ENCODE results near the gene PCDHA12. TPM values are rescaled to one million over a fixed set of nuclear protein-coding genes. Genes with fewer than 3 reads are reported as not detected.
"Not testable (repeated sequence)": the region's sequence is repeated elsewhere in the genome, so short reads cannot be mapped to it uniquely, and the experiment has no call there.

The PCDHA12 gene
- total RNA-seq, 2 donors from 2014 or later: not detected

- DNase-seq; H3K4me1 Mint-ChIP-seq; H3K27ac Mint-ChIP-seq; H3K9me3 ChIP-seq (ENCODE audit: control insufficient read depth, low read length, poor library complexity, severe bottlenecking); H3K4me3 Mint-ChIP-seq; ATAC-seq; H3K36me3 Mint-ChIP-seq (ENCODE audit: low read depth): not testable (repeated sequence)
- H3K27me3 Mint-ChIP-seq: peaks cover 31% of the 10 kb centered on the region
Observed at GRCh38 chr5:140848139-140849102, 26.7 kb upstream of the PCDHA12 start, which contains the start of gene PCDHA9. Gene PCDHA9 (plus strand): TSS chr5:140848382. CDS start chr5:140848496, 114 bp downstream.

GRCh38 chr5:140849831-140850634, 25.1 kb upstream of the PCDHA12 start:
- not testable (repeated sequence) for DNase-seq; H3K27ac Mint-ChIP-seq; ATAC-seq; H3K4me1 Mint-ChIP-seq; H3K36me3 Mint-ChIP-seq (ENCODE audit: low read depth); H3K9me3 ChIP-seq (ENCODE audit: control insufficient read depth, low read length, poor library complexity, severe bottlenecking); H3K4me3 Mint-ChIP-seq
- H3K27me3 Mint-ChIP-seq: peaks cover 38% of the 10 kb centered on the region

- Mint-ChIP-seq H3K36me3 (ENCODE audit: low read depth) (no peaks in the 10 kb centered on the region), H3K4me1 (no peaks in the 10 kb centered on the region), H3K27me3 (peaks cover 25% of the 10 kb centered on the region), H3K4me3 (no peak within 1 kb of the TSS), H3K27ac (no peak within 1 kb of the TSS)
- ATAC-seq (no peak), DNase-seq (no peak)
- no peaks in the 10 kb centered on the region for H3K9me3 ChIP-seq (ENCODE audit: control insufficient read depth, low read length, poor library complexity, severe bottlenecking)
Observed at GRCh38 chr5:140855772-140856674, 19.1 kb upstream of the PCDHA12 start, which contains the start of gene PCDHA10. Gene PCDHA10 (plus strand): TSS chr5:140855897. CDS start chr5:140856049, 152 bp downstream.

GRCh38 chr5:140857177-140857986, 17.7 kb upstream of the PCDHA12 start:
- peaks cover 3% of the 10 kb centered on the region for H3K9me3 ChIP-seq (ENCODE audit: control insufficient read depth, low read length, poor library complexity, severe bottlenecking)
- ATAC-seq: no peak
- DNase-seq: no peak
- Mint-ChIP-seq H3K36me3 (ENCODE audit: low read depth) (no peaks in the 10 kb centered on the region), H3K4me3 (no peak overlapping the region), H3K4me1 (no peaks in the 10 kb centered on the region), H3K27ac (no peak overlapping the region), H3K27me3 (peaks cover 28% of the 10 kb centered on the region)

DNA sequence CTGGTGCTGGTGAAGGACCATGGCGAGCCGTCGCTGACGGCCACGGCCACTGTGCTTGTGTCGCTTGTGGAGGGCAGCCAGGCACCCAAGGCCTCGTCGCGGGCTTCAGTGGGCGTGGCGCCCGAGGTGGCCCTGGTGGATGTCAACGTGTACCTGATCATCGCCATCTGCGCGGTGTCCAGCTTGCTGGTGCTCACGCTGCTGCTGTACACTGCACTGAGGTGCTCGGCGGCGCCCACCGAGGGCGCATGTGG, 17.2 kb upstream of the PCDHA12 start:
- H3K36me3 Mint-ChIP-seq (ENCODE audit: low read depth): no peaks in the 10 kb centered on the region
- no peaks in the 10 kb centered on the region for H3K4me1 Mint-ChIP-seq
- no peak overlapping the region for H3K27ac Mint-ChIP-seq
- peaks cover 3% of the 10 kb centered on the region for H3K9me3 ChIP-seq (ENCODE audit: control insufficient read depth, low read length, poor library complexity, severe bottlenecking)
- no peak for ATAC-seq
- H3K27me3 Mint-ChIP-seq: peaks cover 22% of the 10 kb centered on the region
- no peak for DNase-seq
- H3K4me3 Mint-ChIP-seq: no peak overlapping the region

DNA sequence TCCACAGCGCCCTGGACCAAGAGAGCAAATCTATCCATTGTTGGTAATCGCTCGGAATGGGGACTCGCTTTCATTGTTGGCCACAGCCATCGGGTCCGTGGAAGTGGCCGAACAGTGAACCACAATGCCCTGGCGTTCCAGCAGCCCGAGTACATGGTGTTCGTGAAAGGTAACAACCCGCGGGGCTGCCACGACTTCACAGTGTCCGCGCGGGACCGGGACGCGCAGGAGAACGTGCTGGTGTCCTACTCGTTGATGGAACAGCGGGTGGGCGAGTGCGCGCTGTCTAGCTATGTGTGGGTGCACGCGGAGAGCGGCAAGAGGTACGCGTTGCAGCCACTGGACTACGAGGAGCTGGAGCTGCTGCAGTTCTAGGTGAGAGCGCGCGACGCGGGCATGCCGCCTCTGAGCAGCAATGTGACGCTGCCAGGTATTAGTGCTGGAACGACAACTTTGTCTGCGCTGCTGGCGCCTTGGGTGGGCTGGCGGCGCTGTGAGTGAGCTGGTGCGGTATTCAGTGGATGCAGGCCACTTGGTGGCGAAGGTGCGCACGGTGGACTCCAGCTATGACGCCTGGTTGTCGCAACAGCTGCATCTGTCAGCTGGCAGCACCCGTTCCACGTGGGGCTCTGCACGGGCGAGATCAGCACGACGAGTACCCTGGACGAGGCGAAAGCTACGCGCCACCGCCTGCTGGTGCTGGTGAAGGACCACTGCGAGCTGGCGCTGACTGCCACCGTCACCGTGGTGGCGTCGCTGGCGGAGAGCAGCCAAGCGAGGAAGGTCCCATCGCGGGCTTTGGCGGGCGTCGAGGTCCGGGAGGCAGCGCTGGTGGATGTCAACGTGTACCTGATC, 12.4 kb upstream of the PCDHA12 start:
- H3K4me1 Mint-ChIP-seq: no peaks in the 10 kb centered on the region
- H3K36me3 Mint-ChIP-seq (ENCODE audit: low read depth): no peaks in the 10 kb centered on the region
- H3K27me3 Mint-ChIP-seq: peaks cover 9% of the 10 kb centered on the region
- ATAC-seq: no peak
- no peak overlapping the region for H3K27ac Mint-ChIP-seq
- H3K4me3 Mint-ChIP-seq: no peak overlapping the region
- no peak for DNase-seq
- H3K9me3 ChIP-seq (ENCODE audit: control insufficient read depth, low read length, poor library complexity, severe bottlenecking): peaks cover 3% of the 10 kb centered on the region

DNA sequence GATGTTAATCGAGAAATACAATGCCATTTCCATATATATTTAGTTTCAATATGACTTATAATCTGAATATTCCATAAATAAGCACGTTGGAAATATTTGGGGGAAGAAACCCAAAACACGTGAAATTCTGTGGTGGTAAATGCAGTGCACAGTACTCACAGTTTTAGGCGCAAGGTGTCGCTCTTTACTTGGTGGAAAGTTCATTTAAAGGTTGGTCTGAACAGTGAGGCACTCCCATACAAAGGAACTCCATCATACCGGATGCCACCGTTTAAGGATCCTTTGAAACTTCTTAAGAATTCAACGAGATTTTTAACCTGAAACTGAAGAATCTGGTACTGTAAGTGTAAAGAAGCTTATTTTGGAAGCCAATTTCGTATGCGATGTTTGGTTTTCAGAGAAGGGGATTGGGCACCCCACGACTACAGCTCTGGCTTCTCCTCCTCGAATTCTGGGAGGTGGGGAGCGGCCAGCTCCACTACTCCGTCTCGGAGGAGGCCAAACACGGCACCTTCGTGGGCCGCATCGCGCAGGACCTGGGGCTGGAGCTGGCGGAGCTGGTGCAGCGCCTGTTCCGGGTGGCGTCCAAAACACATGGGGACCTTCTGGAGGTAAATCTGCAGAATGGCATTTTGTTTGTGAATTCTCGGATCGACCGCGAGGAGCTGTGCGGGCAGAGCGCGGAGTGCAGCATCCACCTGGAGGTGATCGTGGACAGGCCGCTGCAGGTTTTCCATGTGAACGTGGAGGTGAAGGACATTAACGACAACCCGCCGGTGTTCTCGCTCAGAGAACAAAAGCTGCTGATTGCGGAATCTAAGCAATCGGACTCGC, 6.2 kb upstream of the PCDHA12 start, which contains the start of gene PCDHA11:
TSS of gene PCDHA11 (plus strand) at position 237 of the 834 bp plus-strand sequence. CDS start at position 384, 147 bp downstream.
- DNase-seq (no peak), ATAC-seq (no peak)
- no peaks in the 10 kb centered on the region for H3K9me3 ChIP-seq (ENCODE audit: control insufficient read depth, low read length, poor library complexity, severe bottlenecking)
- Mint-ChIP-seq H3K27me3 (peaks cover 19% of the 10 kb centered on the region), H3K27ac (no peak within 1 kb of the TSS), H3K36me3 (ENCODE audit: low read depth) (no peaks in the 10 kb centered on the region), H3K4me3 (no peak within 1 kb of the TSS), H3K4me1 (no peaks in the 10 kb centered on the region)

DNA sequence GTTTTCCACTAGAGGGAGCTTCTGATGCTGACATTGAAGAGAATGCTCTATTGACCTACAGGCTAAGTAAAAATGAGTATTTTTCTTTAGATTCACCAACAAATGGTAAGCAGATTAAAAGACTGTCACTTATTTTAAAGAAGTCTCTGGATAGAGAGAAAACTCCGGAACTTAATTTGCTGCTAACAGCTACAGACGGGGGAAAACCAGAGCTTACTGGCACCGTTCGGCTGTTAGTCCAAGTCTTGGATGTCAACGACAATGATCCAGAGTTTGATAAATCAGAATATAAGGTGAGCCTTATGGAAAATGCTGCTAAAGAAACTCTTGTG, 5.6 kb upstream of the PCDHA12 start:
- no peaks in the 10 kb centered on the region for H3K9me3 ChIP-seq (ENCODE audit: control insufficient read depth, low read length, poor library complexity, severe bottlenecking)
- no peak overlapping the region for H3K27ac Mint-ChIP-seq
- H3K4me3 Mint-ChIP-seq: no peak overlapping the region
- H3K4me1 Mint-ChIP-seq: no peaks in the 10 kb centered on the region
- DNase-seq (no peak), ATAC-seq (no peak)
- peaks cover 18% of the 10 kb centered on the region for H3K27me3 Mint-ChIP-seq
- H3K36me3 Mint-ChIP-seq (ENCODE audit: low read depth): no peaks in the 10 kb centered on the region

DNA sequence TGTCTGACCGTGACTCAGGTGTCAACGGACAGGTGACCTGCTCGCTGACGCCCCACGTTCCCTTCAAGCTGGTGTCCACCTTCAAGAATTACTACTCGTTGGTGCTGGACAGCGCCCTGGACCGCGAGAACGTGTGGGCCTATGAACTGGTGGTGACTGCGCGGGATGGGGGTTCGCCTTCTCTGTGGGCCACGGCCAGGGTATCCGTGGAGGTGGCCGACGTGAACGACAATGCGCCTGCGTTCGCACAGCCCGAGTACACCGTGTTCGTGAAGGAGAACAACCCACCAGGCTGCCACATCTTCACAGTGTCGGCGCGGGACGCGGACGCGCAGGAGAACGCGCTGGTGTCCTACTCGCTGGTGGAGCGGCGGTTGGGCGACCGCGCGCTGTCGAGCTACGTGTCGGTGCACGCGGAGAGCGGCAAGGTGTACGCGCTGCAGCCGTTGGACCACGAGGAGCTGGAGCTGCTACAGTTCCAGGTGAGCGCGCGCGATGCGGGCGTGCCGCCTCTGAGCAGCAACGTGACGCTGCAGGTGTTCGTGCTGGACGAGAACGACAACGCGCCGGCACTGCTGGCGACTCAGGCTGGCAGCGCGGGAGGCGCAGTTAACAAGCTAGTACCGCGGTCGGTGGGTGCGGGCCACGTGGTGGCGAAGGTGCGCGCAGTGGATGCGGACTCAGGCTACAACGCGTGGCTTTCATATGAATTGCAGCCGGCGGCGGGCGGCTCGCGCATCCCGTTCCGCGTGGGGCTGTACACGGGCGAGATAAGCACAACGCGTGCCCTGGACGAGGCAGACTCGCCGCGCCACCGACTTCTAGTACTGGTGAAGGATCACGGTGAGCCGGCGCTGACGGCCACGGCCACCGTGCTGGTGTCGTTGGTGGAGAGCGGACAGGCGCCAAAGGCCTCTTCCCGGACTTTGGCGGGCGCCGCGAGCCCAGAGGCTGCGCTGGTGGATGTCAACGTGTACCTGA, 4.6 kb upstream of the PCDHA12 start:
- H3K27ac Mint-ChIP-seq: no peak overlapping the region

GRCh38 chr5:140876541-140877261, 1.6 kb downstream of the PCDHA12 start:
- not testable (repeated sequence) for DNase-seq; H3K36me3 Mint-ChIP-seq (ENCODE audit: low read depth); H3K9me3 ChIP-seq (ENCODE audit: control insufficient read depth, low read length, poor library complexity, severe bottlenecking); ATAC-seq; H3K4me3 Mint-ChIP-seq; H3K27ac Mint-ChIP-seq; H3K4me1 Mint-ChIP-seq
- peaks cover 14% of the 10 kb centered on the region for H3K27me3 Mint-ChIP-seq

More for the DNA sequence above, 4.6 kb upstream of the PCDHA12 start:
- peaks cover 19% of the 10 kb centered on the region for H3K27me3 Mint-ChIP-seq
- no peaks in the 10 kb centered on the region for H3K4me1 Mint-ChIP-seq
- no peak overlapping the region for H3K4me3 Mint-ChIP-seq
- ATAC-seq (no peak), DNase-seq (no peak)
- H3K9me3 ChIP-seq (ENCODE audit: control insufficient read depth, low read length, poor library complexity, severe bottlenecking): no peaks in the 10 kb centered on the region
- H3K36me3 Mint-ChIP-seq (ENCODE audit: low read depth): no peaks in the 10 kb centered on the region

Measured in T-helper 17 cell (primary cell).